HepG2 (cell line): Measurements from ENCODE around the gene AJUBA. TPM values are rescaled to one million over a fixed set of nuclear protein-coding genes. Genes with fewer than 3 reads are reported as not detected.

ENCODE experiments used
- ARNT2 ChIP-seq: sonication (generic); formaldehyde crosslinking; IDR thresholded peaks from 2 replicates; pipeline ENCODE4 v1.8.0; 2022; ENCODE audit warnings: mild to moderate bottlenecking, low read depth, missing genetic modification reagents, moderate library complexity
- CBX1 ChIP-seq: IDR thresholded peaks from one replicate; pipeline ENCODE4 v1.6.1; 2016; ENCODE audit warnings: antibody characterized with exemption, low read depth
- GLI4 ChIP-seq: sonication (generic); formaldehyde crosslinking; IDR thresholded peaks from 2 replicates; pipeline ENCODE4 v1.5.1; 2020; ENCODE audit warnings: missing genetic modification reagents, mild to moderate bottlenecking, moderate library complexity, borderline replicate concordance
- IRF1 ChIP-seq: sonication (generic); formaldehyde crosslinking; IDR thresholded peaks from 2 replicates; pipeline ENCODE4 v1.4.0; 2020; ENCODE audit warnings: low read depth, mild to moderate bottlenecking, missing genetic modification reagents
- ISX ChIP-seq: sonication (generic); formaldehyde crosslinking; conservative IDR thresholded peaks from 2 replicates; pipeline ENCODE4 v1.5.0; 2020; ENCODE audit warnings: missing genetic modification reagents
- KDM4B ChIP-seq: sonication (generic); formaldehyde crosslinking; IDR thresholded peaks from 2 replicates; pipeline ENCODE4 v1.4.0; 2020; ENCODE audit warnings: missing genetic modification reagents
- NAIF1 ChIP-seq: sonication (generic); formaldehyde crosslinking; IDR thresholded peaks from 2 replicates; pipeline ENCODE4 v1.5.0; 2020; ENCODE audit warnings: mild to moderate bottlenecking, missing genetic modification reagents, borderline replicate concordance
- RARG ChIP-seq: sonication (generic); formaldehyde crosslinking; IDR thresholded peaks from 2 replicates; pipeline ENCODE4 v1.4.0; 2020; ENCODE audit warnings: low read depth, mild to moderate bottlenecking, missing genetic modification reagents
- SCMH1 ChIP-seq: sonication (generic); formaldehyde crosslinking; IDR thresholded peaks from 2 replicates; pipeline ENCODE4 v1.9.0; 2021; ENCODE audit warnings: missing genetic modification reagents, mild to moderate bottlenecking, borderline replicate concordance
- SIN3B ChIP-seq: fragments of 150-350 bp; IDR thresholded peaks from 2 replicates; pipeline ENCODE4 v1.6.1; 2014; ENCODE audit warnings: low read length
- ZBTB4 ChIP-seq: sonication (generic); formaldehyde crosslinking; IDR thresholded peaks from 2 replicates; pipeline ENCODE4 v1.4.0; 2020; ENCODE audit warnings: missing genetic modification reagents, mild to moderate bottlenecking, borderline replicate concordance
- ZNF264 ChIP-seq: sonication (generic); formaldehyde crosslinking; IDR thresholded peaks from 2 replicates; pipeline ENCODE4 v1.4.0; 2020; ENCODE audit warnings: missing genetic modification reagents
- ZNF510 ChIP-seq: sonication (generic); formaldehyde crosslinking; IDR thresholded peaks from 2 replicates; pipeline ENCODE4 v1.4.0; 2020; ENCODE audit warnings: low read depth, mild to moderate bottlenecking, missing genetic modification reagents
- ZNF512B ChIP-seq: sonication (generic); formaldehyde crosslinking; IDR thresholded peaks from 2 replicates; pipeline ENCODE4 v1.5.1; 2020; ENCODE audit warnings: missing genetic modification reagents, mild to moderate bottlenecking, borderline replicate concordance
- ZNF549 ChIP-seq: sonication (generic); formaldehyde crosslinking; IDR thresholded peaks from 2 replicates; pipeline ENCODE4 v1.5.0; 2020; ENCODE audit warnings: missing genetic modification reagents
- ZNF768 ChIP-seq: sonication (generic); formaldehyde crosslinking; IDR thresholded peaks from 2 replicates; pipeline ENCODE4 v1.4.0; 2020; ENCODE audit warnings: missing genetic modification reagents
- polyA plus RNA-seq, 8 experiments: library from polyadenylated mRNA; depleted of rRNA in 3 of 8; stranded (reverse) in 7 of 8; unstranded in 1 of 8; fragments of >200 nt; fragmentation: Illumina TruSeq in 4 of 8; extraction: Trizol in 4 of 8; gene quantifications; 2 replicates each; pipeline versions ENCODE4 v1.2.1 to v1.2.3, GENCODE V29; 2011 to 2016; ENCODE audit warnings: low read depth in 4 of 8, missing spikeins in 1 of 8, mixed read lengths in 1 of 8; ENCODE audit not compliant: insufficient read depth in 1 of 8
- total RNA-seq, 5 experiments: library from RNA; depleted of rRNA; stranded (reverse); fragments of >200 nt; fragmentation: Illumina TruSeq; extraction: Trizol; gene quantifications; 2 replicates each; pipeline ENCODE4 v1.2.3, GENCODE V29; 2016; ENCODE audit warnings: low read depth in 1 of 5
- TF ChIP-seq, protein P1 (sequence below), 2 experiments: sonication (generic) in 1 of 2; formaldehyde crosslinking in 1 of 2; IDR thresholded peaks; 2 replicates each; pipeline versions ENCODE4 v1.6.1 to v1.9.0; 2014 to 2022; ENCODE audit warnings: antibody characterized with exemption in 1 of 2, borderline replicate concordance in 1 of 2, inconsistent platforms in 1 of 2, low read depth in 1 of 2, missing genetic modification reagents in 1 of 2

Gene AJUBA
- total and polyA plus RNA-seq, 2 of the 13 experiments (the other 11 are each of a cell fraction or from before 2014, with no cell fraction given), result 157 to 241 TPM

DNA sequence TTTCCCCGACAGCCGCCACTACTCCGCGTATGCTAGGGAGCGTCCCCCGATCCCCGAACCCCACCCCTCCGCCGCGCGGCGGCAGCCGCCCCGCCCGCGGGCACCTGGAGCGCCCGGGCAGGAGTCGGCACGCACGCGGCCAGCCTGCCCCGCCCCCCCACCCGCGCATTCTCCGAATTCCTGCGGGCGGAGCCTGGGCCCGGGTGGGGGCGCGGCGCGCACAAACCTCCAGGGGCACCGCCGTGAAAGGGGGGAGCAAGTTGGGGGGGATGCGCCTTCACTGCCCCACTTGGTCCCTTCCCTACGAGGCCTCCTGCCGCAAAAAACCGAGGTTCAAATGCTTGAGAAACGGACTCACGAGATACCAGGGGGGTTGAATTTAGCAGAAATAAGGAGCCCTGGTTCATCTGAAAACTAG, 1.7 kb downstream of the AJUBA start (continued):
- no peak for TF ChIP-seq SCMH1 (CRISPR knock-in tag)
- no peak for TF ChIP-seq ZNF264 (CRISPR knock-in tag)
- no peak for TF ChIP-seq ISX
- no peak; the same call in 1 of the 2 replicates for TF ChIP-seq ZNF768 (CRISPR knock-in tag)
- TF ChIP-seq SIN3B, result peak; percentile 62; the same call in 1 of the 2 replicates
- TF ChIP-seq ZBTB4 (CRISPR knock-in tag), result no peak
- TF ChIP-seq ZNF512B, result no peak
- TF ChIP-seq RARG (CRISPR knock-in tag), result no peak
- no peak for TF ChIP-seq ZNF549 (CRISPR knock-in tag)
- no peak for TF ChIP-seq CBX1
- TF ChIP-seq IRF1 (CRISPR knock-in tag), result no peak
- TF ChIP-seq GLI4 (CRISPR knock-in tag), result no peak
- TF ChIP-seq KDM4B, result no peak
- TF ChIP-seq, protein P1, sequence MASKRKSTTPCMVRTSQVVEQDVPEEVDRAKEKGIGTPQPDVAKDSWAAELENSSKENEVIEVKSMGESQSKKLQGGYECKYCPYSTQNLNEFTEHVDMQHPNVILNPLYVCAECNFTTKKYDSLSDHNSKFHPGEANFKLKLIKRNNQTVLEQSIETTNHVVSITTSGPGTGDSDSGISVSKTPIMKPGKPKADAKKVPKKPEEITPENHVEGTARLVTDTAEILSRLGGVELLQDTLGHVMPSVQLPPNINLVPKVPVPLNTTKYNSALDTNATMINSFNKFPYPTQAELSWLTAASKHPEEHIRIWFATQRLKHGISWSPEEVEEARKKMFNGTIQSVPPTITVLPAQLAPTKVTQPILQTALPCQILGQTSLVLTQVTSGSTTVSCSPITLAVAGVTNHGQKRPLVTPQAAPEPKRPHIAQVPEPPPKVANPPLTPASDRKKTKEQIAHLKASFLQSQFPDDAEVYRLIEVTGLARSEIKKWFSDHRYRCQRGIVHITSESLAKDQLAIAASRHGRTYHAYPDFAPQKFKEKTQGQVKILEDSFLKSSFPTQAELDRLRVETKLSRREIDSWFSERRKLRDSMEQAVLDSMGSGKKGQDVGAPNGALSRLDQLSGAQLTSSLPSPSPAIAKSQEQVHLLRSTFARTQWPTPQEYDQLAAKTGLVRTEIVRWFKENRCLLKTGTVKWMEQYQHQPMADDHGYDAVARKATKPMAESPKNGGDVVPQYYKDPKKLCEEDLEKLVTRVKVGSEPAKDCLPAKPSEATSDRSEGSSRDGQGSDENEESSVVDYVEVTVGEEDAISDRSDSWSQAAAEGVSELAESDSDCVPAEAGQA (IDR thresholded peaks at IDR 0.05; ENCODE audit: low read depth), result 0 out of 2 replicates have a peak, but pooled peaks have one; percentile 24
- TF ChIP-seq, protein P1 (CRISPR knock-in tag; IDR thresholded peaks at IDR 0.05; ENCODE audit: borderline replicate concordance), result no peak
- TF ChIP-seq NAIF1, result no peak
- 0 out of 2 replicates have a peak, but pooled peaks have one; percentile 29 for TF ChIP-seq ZNF510 (CRISPR knock-in tag)
- TF ChIP-seq ARNT2 (CRISPR knock-in tag), result no peak
